Natural killer cell (primary cell): ENCODE data around the gene MBD5. TPM values are rescaled to one million over a fixed set of nuclear protein-coding genes. Genes with fewer than 3 reads are reported as not detected.

Source experiments
- ATAC-seq, 3 donors: fragments of 150-1000 bp in 2 of 3; fragments of 200-7000 bp in 1 of 3; cut with Tn5 transposase; 1 replicate in 1 of 3; 2 replicates in 2 of 3; pipeline ENCODE4 v1.10.0; 2021; ENCODE audit warnings: mild to moderate bottlenecking in 2 of 3, moderate library complexity in 2 of 3
- DNase-seq, 2 donors: peaks; one replicate each; pipeline versions ENCODE4 v3.0.0 to v3.0.0-alpha.2; 2013 to 2021; ENCODE audit warnings: mixed read lengths in 1 of 2
- H3K27ac ChIP-seq: one replicate; pipeline ENCODE4 v1.5.1; 2013; ENCODE audit warnings: mild to moderate bottlenecking, low read length
- H3K27me3 ChIP-seq: one replicate; pipeline ENCODE4 v1.6.1; 2013; ENCODE audit warnings: low read length; ENCODE audit not compliant: control insufficient read depth, insufficient read depth
- H3K36me3 ChIP-seq: one replicate; pipeline ENCODE4 v1.6.1; 2013; ENCODE audit warnings: low read length; ENCODE audit not compliant: control insufficient read depth, insufficient read depth
- H3K4me1 ChIP-seq: one replicate; pipeline ENCODE4 v1.6.1; 2013; ENCODE audit warnings: low read length; ENCODE audit not compliant: control insufficient read depth, insufficient read depth
- H3K4me3 ChIP-seq: one replicate; pipeline ENCODE4 v1.5.1; 2013; ENCODE audit warnings: low read length
- H3K9me3 ChIP-seq: one replicate; pipeline ENCODE4 v1.6.1; 2013; ENCODE audit warnings: low read length; ENCODE audit not compliant: control insufficient read depth, insufficient read depth
- H3K27ac Mint-ChIP-seq, 2 donors: one replicate each; pipeline ENCODE4 v1.8.0; 2022; ENCODE audit warnings: mild to moderate bottlenecking in 2 of 2, mixed read lengths in 2 of 2, moderate library complexity in 1 of 2
- H3K27me3 Mint-ChIP-seq, 2 donors: one replicate each; pipeline ENCODE4 v1.8.0; 2022; ENCODE audit warnings: low read depth in 2 of 2, mixed read lengths in 2 of 2
- H3K36me3 Mint-ChIP-seq: one replicate; pipeline ENCODE4 v1.8.0; 2022; ENCODE audit warnings: mixed read lengths
- H3K4me1 Mint-ChIP-seq, 2 donors: one replicate each; pipeline ENCODE4 v1.8.0; 2022; ENCODE audit warnings: mixed read lengths in 2 of 2
- H3K4me3 Mint-ChIP-seq: one replicate; pipeline ENCODE4 v1.8.0; 2022; ENCODE audit warnings: mild to moderate bottlenecking, moderate library complexity, mixed read lengths
- H3K9me3 Mint-ChIP-seq, 2 donors: one replicate each; pipeline ENCODE4 v1.8.0; 2022; ENCODE audit warnings: mixed read lengths in 2 of 2
- CTCF ChIP-seq: fragments of 200-600 bp; IDR thresholded peaks from one replicate; pipeline ENCODE4 v1.8.0; 2022; ENCODE audit warnings: antibody characterized with exemption
- WGBS: methylation state at CpG from one replicate; pipeline ENCODE4 v1.1.7; 2013; ENCODE audit warnings: missing lambda C conversion rate; ENCODE audit not compliant: insufficient coverage; 5-methylcytosine and 5-hydroxymethylcytosine counted together
- intact Hi-C: fragments of 100-400 bp; cut with micrococcal nuclease; formaldehyde crosslinking; loops from one replicate; pipeline ENCODE4 v1.14.2; 2022
- total RNA-seq, 4 donors: library from RNA; stranded (reverse); fragments of 120-200 nt in 1 of 4; gene quantifications; one replicate each; pipeline versions ENCODE4 v1.2.3 to v1.2.4, GENCODE V29; 2013 to 2022

MBD5 gene
- total RNA-seq, 3 donors from 2014 or later (not counting 1 experiment from before 2014, with no cell fraction given): 83.8 to 96.3 (median 89.7) TPM

- Mint-ChIP-seq H3K36me3 (peaks cover 8% of the 10 kb centered on the region), H3K4me3 (no peak overlapping the region), H3K9me3 (peaks cover 0 to 3% of the 10 kb centered on the region in 2 donors), H3K27ac (no peak overlapping the region), H3K27me3 (no peaks in the 10 kb centered on the region), H3K4me1 (no peaks in the 10 kb centered on the region)
- intact Hi-C loops: no loop called here
- no peak for ATAC-seq
- DNase-seq: no peak
- no peak for TF ChIP-seq CTCF
- peaks cover 15% of the 10 kb centered on the region for H3K9me3 ChIP-seq
- no peaks in the 10 kb centered on the region for H3K4me1 ChIP-seq
- H3K27ac ChIP-seq: no peak overlapping the region
- no peaks in the 10 kb centered on the region for H3K36me3 ChIP-seq
- WGBS: 73% methylated on average over 9 of the region's 10 CpGs
- H3K4me3 ChIP-seq: no peak overlapping the region
- H3K27me3 ChIP-seq: no peaks in the 10 kb centered on the region
Observed at GRCh38 chr2:148258124-148258523, 237.2 kb downstream of the MBD5 start.

GRCh38 chr2:148259674-148260073, 238.8 kb downstream of the MBD5 start:
- Histone ChIP-seq H3K4me1 (no peaks in the 10 kb centered on the region), H3K27ac (no peak overlapping the region), H3K4me3 (no peak overlapping the region), H3K36me3 (no peaks in the 10 kb centered on the region), H3K27me3 (no peaks in the 10 kb centered on the region), H3K9me3 (peaks cover 6% of the 10 kb centered on the region)
- Mint-ChIP-seq H3K27me3 (no peaks in the 10 kb centered on the region), H3K4me1 (no peaks in the 10 kb centered on the region), H3K4me3 (no peak overlapping the region), H3K27ac (no peak overlapping the region), H3K9me3 (no peaks in the 10 kb centered on the region), H3K36me3 (peaks cover 8% of the 10 kb centered on the region)
- WGBS: 96% methylated on average over 4 of the region's 6 CpGs
- TF ChIP-seq CTCF: no peak
- intact Hi-C loops: no loop called here
- DNase-seq: no peak
- no peak for ATAC-seq

- no peaks in the 10 kb centered on the region for H3K9me3 Mint-ChIP-seq
- no peak overlapping the region for H3K4me3 Mint-ChIP-seq
- H3K27me3 ChIP-seq: no peaks in the 10 kb centered on the region
- no peak for ATAC-seq
- no peaks in the 10 kb centered on the region for H3K4me1 ChIP-seq
- no peak overlapping the region for H3K27ac Mint-ChIP-seq
- DNase-seq: no peak
- H3K27ac ChIP-seq: no peak overlapping the region
- intact Hi-C loops: no loop called here
- no peaks in the 10 kb centered on the region for H3K36me3 ChIP-seq
- TF ChIP-seq CTCF: no peak
- no peak overlapping the region for H3K4me3 ChIP-seq
- 100% methylated on average over 2 of the region's 2 CpGs for WGBS
- peaks cover 8% of the 10 kb centered on the region for H3K36me3 Mint-ChIP-seq
- H3K9me3 ChIP-seq: no peaks in the 10 kb centered on the region
- H3K4me1 Mint-ChIP-seq: no peaks in the 10 kb centered on the region
- no peaks in the 10 kb centered on the region for H3K27me3 Mint-ChIP-seq
Observed at GRCh38 chr2:148263890-148264289, 243.0 kb downstream of the MBD5 start.

GRCh38 chr2:148273158-148273691, 252.3 kb downstream of the MBD5 start:
- H3K9me3 Mint-ChIP-seq: no peaks in the 10 kb centered on the region
- Histone ChIP-seq H3K9me3 (no peaks in the 10 kb centered on the region), H3K27ac (no peak overlapping the region), H3K4me3 (no peak overlapping the region), H3K27me3 (no peaks in the 10 kb centered on the region), H3K36me3 (no peaks in the 10 kb centered on the region), H3K4me1 (no peaks in the 10 kb centered on the region)
- H3K4me1 Mint-ChIP-seq: peaks cover 6 to 7% of the 10 kb centered on the region in 2 donors
- TF ChIP-seq CTCF: no peak
- no peak for DNase-seq
- intact Hi-C loops: no loop called here
- no peaks in the 10 kb centered on the region for H3K36me3 Mint-ChIP-seq
- H3K4me3 Mint-ChIP-seq: no peak overlapping the region
- H3K27ac Mint-ChIP-seq: no peak overlapping the region
- WGBS: 94% methylated on average over 2 of the region's 4 CpGs
- ATAC-seq: no peak
- H3K27me3 Mint-ChIP-seq: no peaks in the 10 kb centered on the region
